A673 (cell line): ENCODE data around the gene KIF11. TPM values are rescaled to one million over a fixed set of nuclear protein-coding genes. Genes with fewer than 3 reads are reported as not detected.
A peak's percentile ranks its signal among the peaks of the same experiment; 100 is the strongest.

Experiments
- BruUV-seq: library from RNA; stranded (reverse); fragments of 400-500 nt; replicated peaks from 2 replicates; lab custom pipeline; 2021; lab: Mats Ljungman, UMichigan
- CTCF ChIA-PET: fragments of 300-600 bp; sonication (Branson Sonifier 250); formaldehyde crosslinking; loops from one replicate; lab custom pipeline; 2022; ENCODE audit warnings: antibody characterized with exemption; lab: Charles Lee
- POLR2A ChIA-PET: fragments of 300-600 bp; sonication (Branson Sonifier 250); formaldehyde crosslinking; loops from one replicate; lab custom pipeline; 2022; ENCODE audit warnings: antibody characterized with exemption; ENCODE audit not compliant: low non-redundant PET; lab: Charles Lee
- DNase-seq: peaks from one replicate; pipeline ENCODE4 v3.0.0-alpha.2; 2015; ENCODE audit warnings: low spot score
- H3K27ac ChIP-seq: fragments of 200-600 bp; sonication (generic); 2 replicates; pipeline ENCODE4 v1.5.1; 2016; ENCODE audit warnings: mixed run types, low read depth, mild to moderate bottlenecking, mixed read lengths, antibody characterized with exemption, low read length; ENCODE audit not compliant: poor library complexity, severe bottlenecking
- H3K27me3 ChIP-seq: fragments of 200-600 bp; sonication (generic); replicated peaks from 2 replicates; pipeline ENCODE4 v1.6.1; 2017; ENCODE audit warnings: mixed run types, low read depth, mild to moderate bottlenecking, mixed read lengths, antibody characterized with exemption, low read length; ENCODE audit not compliant: insufficient read depth, poor library complexity
- H3K36me3 ChIP-seq: fragments of 200-600 bp; sonication (generic); 2 replicates; pipeline ENCODE4 v1.6.1; 2016; ENCODE audit warnings: mixed run types, mild to moderate bottlenecking, mixed read lengths, antibody characterized with exemption, low read length; ENCODE audit not compliant: insufficient read depth, poor library complexity, severe bottlenecking
- H3K4me1 ChIP-seq: fragments of 200-600 bp; sonication (generic); 2 replicates; pipeline ENCODE4 v1.6.1; 2017; ENCODE audit warnings: mixed run types, mild to moderate bottlenecking, mixed read lengths, antibody characterized with exemption, low read length; ENCODE audit not compliant: insufficient read depth, poor library complexity, severe bottlenecking
- H3K4me3 ChIP-seq: fragments of 200-600 bp; sonication (generic); 2 replicates; pipeline ENCODE4 v1.5.1; 2016; ENCODE audit warnings: low read depth, mixed run types, mild to moderate bottlenecking, mixed read lengths, low read length; ENCODE audit not compliant: poor library complexity, severe bottlenecking
- H3K9me3 ChIP-seq: fragments of 200-600 bp; sonication (generic); 2 replicates; pipeline ENCODE4 v1.6.1; 2016; ENCODE audit warnings: mixed run types, low read depth, mild to moderate bottlenecking, mixed read lengths, antibody characterized with exemption, low read length; ENCODE audit not compliant: poor library complexity, severe bottlenecking
- EZH2 ChIP-seq: fragments of 200-600 bp; sonication (generic); IDR thresholded peaks from 2 replicates; pipeline ENCODE4 v1.6.1; 2017; ENCODE audit warnings: borderline replicate concordance, low read depth, mild to moderate bottlenecking, mixed read lengths, antibody characterized with exemption, low read length; ENCODE audit not compliant: poor library complexity, severe bottlenecking
- intact Hi-C: fragments of 100-400 bp; cut with micrococcal nuclease; formaldehyde crosslinking; loops from one replicate; pipeline ENCODE4 v1.10.0; 2022; ENCODE audit not compliant: unreplicated experiment
- total RNA-seq: library from RNA; stranded (reverse); gene quantifications from 2 replicates; pipeline ENCODE4 v1.2.3, GENCODE V29; 2021
- TF ChIP-seq, protein P1 (sequence below): fragments of 300-800, 200-600 bp; sonication (generic); conservative IDR thresholded peaks from 2 replicates; pipeline ENCODE4 v1.5.1; 2017; ENCODE audit warnings: low read depth, mild to moderate bottlenecking, antibody characterized with exemption, low read length, moderate library complexity, mixed read lengths

Gene KIF11
- total RNA-seq, 1 experiment from 2014 or later, result 92.0 TPM

DNA sequence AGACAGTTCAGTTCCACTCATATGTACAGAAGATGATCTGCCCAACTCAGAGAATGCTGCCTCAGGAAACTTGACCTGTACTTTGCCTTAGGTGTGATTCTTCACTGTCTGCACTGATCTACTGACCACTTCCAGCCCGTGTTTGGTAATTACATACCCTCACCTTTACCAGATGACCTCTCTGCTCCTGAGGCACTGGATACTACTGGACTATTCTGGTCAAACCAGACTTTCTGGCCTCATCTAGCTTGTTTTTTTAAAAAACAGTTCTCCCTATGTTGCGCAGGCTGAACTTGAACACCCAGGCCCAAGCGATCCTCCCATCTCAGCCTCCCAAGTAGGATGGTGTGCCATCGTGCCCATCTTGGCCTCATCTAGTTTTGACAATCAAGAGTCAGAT lies 45.3 kb upstream of the KIF11 start:
- no peak overlapping the region for H3K27ac ChIP-seq
- intact Hi-C loops, result no loop called here
- CTCF ChIA-PET, result no interaction called here
- H3K27me3 ChIP-seq, result no peaks in the 10 kb centered on the region
- no TSS peak for BruUV-seq
- peaks cover 9% of the 10 kb centered on the region for H3K4me1 ChIP-seq
- H3K36me3 ChIP-seq, result no peaks in the 10 kb centered on the region
- TF ChIP-seq, protein P1, sequence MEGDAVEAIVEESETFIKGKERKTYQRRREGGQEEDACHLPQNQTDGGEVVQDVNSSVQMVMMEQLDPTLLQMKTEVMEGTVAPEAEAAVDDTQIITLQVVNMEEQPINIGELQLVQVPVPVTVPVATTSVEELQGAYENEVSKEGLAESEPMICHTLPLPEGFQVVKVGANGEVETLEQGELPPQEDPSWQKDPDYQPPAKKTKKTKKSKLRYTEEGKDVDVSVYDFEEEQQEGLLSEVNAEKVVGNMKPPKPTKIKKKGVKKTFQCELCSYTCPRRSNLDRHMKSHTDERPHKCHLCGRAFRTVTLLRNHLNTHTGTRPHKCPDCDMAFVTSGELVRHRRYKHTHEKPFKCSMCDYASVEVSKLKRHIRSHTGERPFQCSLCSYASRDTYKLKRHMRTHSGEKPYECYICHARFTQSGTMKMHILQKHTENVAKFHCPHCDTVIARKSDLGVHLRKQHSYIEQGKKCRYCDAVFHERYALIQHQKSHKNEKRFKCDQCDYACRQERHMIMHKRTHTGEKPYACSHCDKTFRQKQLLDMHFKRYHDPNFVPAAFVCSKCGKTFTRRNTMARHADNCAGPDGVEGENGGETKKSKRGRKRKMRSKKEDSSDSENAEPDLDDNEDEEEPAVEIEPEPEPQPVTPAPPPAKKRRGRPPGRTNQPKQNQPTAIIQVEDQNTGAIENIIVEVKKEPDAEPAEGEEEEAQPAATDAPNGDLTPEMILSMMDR, result no peak
- no peak for TF ChIP-seq EZH2
- DNase-seq, result no peak
- POLR2A ChIA-PET, result interaction anchor here (0.6 kb wide), 1 partner anchor 354 kb away, joined by 5 read pairs; no protein-coding TSS in a partner anchor
- H3K9me3 ChIP-seq, result no peaks in the 10 kb centered on the region
- no peak overlapping the region for H3K4me3 ChIP-seq

DNA sequence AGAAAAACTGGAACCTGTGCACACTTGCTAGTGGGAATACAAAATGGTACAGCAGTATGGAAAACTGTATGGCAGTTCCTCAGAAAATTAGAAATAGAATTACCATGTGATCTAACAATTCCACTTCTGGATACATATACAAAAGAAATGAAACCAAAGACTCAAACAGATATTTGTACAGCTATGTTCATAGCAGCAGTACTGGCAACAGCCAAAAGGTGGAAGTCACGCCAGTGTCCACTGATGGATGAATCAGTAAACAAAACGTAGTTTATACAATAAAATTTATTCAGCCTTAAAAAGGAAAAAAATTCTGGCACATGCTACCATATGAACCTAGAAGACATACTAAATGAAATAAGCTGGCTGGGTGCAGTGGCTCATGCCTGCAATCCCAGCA lies 42.0 kb upstream of the KIF11 start:
- no TSS peak for BruUV-seq
- CTCF ChIA-PET, result no interaction called here
- Histone ChIP-seq H3K4me3 (no peak overlapping the region), H3K27ac (no peak overlapping the region), H3K9me3 (no peaks in the 10 kb centered on the region), H3K36me3 (peaks cover 7% of the 10 kb centered on the region), H3K27me3 (no peaks in the 10 kb centered on the region), H3K4me1 (no peaks in the 10 kb centered on the region)
- DNase-seq, result no peak
- intact Hi-C loops, result no loop called here
- POLR2A ChIA-PET, result no interaction called here
- TF ChIP-seq, protein P1, result no peak
- no peak for TF ChIP-seq EZH2

DNA sequence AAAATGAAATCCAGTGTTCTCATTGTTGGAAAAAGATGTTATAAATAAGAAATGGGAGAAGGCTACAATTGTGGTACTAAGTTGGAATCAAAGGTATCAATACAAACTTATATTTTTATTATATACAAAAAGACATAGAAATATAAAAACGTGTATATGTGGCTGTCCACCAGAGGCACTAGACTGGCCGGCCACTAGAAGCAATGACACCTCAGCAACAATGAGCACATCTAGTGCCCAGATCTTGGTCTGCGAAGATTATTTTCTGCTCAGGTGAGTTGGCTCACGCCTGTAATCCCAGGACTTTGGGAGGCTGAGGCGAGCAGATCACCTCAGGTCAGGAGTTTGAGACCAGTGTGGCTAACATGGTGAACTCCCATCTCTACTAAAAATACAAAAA lies 40.6 kb upstream of the KIF11 start:
- BruUV-seq, result no TSS peak
- Histone ChIP-seq H3K9me3 (no peaks in the 10 kb centered on the region), H3K27ac (no peak overlapping the region), H3K36me3 (peaks cover 7% of the 10 kb centered on the region), H3K4me1 (no peaks in the 10 kb centered on the region), H3K4me3 (no peak overlapping the region), H3K27me3 (no peaks in the 10 kb centered on the region)
- ChIA-PET CTCF (no interaction called here), POLR2A (no interaction called here)
- intact Hi-C loops, result no loop called here
- DNase-seq, result no peak
- TF ChIP-seq, protein P1, result peak; percentile 45
- no peak for TF ChIP-seq EZH2
